HCT116 (cell line): ENCODE results near the gene RUNX2. TPM values are rescaled to one million over a fixed set of nuclear protein-coding genes. Genes with fewer than 3 reads are reported as not detected.

Experiments used
- ATAC-seq: fragments of 200-7000 bp; cut with Tn5 transposase; 2 replicates; pipeline ENCODE4 v1.9.1; 2020; ENCODE audit warnings: mild to moderate bottlenecking, moderate library complexity
- BruUV-seq: library from RNA; stranded (reverse); fragments of 400-500 nt; replicated peaks from 2 replicates; lab custom pipeline; 2021; lab: Mats Ljungman, UMichigan
- CTCF ChIA-PET: fragments of 300-600 bp; sonication (Branson Sonifier 250); formaldehyde crosslinking; loops from one replicate; lab custom pipeline; 2021; ENCODE audit warnings: antibody characterized with exemption; lab: Charles Lee
- POLR2A ChIA-PET: fragments of 300-600, 350-600 bp; sonication (Branson Sonifier 250); formaldehyde crosslinking; loops from one replicate; lab custom pipeline; 2021; ENCODE audit warnings: antibody characterized with exemption; lab: Charles Lee
- RAD21 ChIA-PET, 2 experiments: fragments of 300-600 bp; sonication (Branson Sonifier 250); formaldehyde crosslinking; loops; one replicate each; lab custom pipeline; 2023; ENCODE audit warnings: low total read pairs in 2 of 2; ENCODE audit not compliant: uncharacterized antibody in 2 of 2, unreplicated experiment in 2 of 2, low non-redundant PET in 1 of 2; lab: Charles Lee
- DNase-seq: peaks from one replicate; pipeline ENCODE4 v3.0.0-alpha.2; 2010; ENCODE audit warnings: low read depth, low spot score
- H2AFZ ChIP-seq: fragments of 200-600 bp; shearing (Covaris generic), sonication (generic); 2 replicates; pipeline ENCODE4 v1.6.1; 2017; ENCODE audit warnings: low read depth, mixed run types, mixed read lengths, antibody characterized with exemption, low read length; ENCODE audit not compliant: poor library complexity, severe bottlenecking
- H3K27ac ChIP-seq: 2 replicates; pipeline ENCODE4 v1.5.1; 2012; ENCODE audit warnings: low read depth, low read length
- H3K27me3 ChIP-seq: fragments of 200-600 bp; sonication (generic); 2 replicates; pipeline ENCODE4 v1.6.1; 2016; ENCODE audit warnings: mixed run types, low read length, mixed read lengths; ENCODE audit not compliant: insufficient read depth
- H3K36me3 ChIP-seq, 2 experiments: fragments of 200-500 bp in 1 of 2; fragments of 200-600 bp in 1 of 2; sonication (Bioruptor generic) in 1 of 2; sonication (generic) in 1 of 2; 2 replicates each; pipeline versions ENCODE4 v1.5.1 to v1.6.1; 2014 to 2016; ENCODE audit warnings: low read length in 2 of 2, inconsistent platforms in 1 of 2, mixed read lengths in 1 of 2, mixed run types in 1 of 2; ENCODE audit not compliant: insufficient read depth in 2 of 2, control insufficient read depth in 1 of 2
- H3K4me1 ChIP-seq, 2 experiments: fragments of 200-600 bp in 1 of 2; sonication (generic) in 1 of 2; 2 replicates each; pipeline versions ENCODE4 v1.5.1 to v1.6.1; 2012 to 2017; ENCODE audit warnings: low read length in 2 of 2, inconsistent platforms in 1 of 2, mild to moderate bottlenecking in 1 of 2, mixed read lengths in 1 of 2, mixed run types in 1 of 2, moderate library complexity in 1 of 2; ENCODE audit not compliant: insufficient read depth in 2 of 2, control insufficient read depth in 1 of 2
- H3K4me2 ChIP-seq: fragments of 200-600 bp; sonication (generic); 2 replicates; pipeline ENCODE4 v1.6.1; 2017; ENCODE audit warnings: mixed run types, low read length, mixed read lengths
- H3K4me3 ChIP-seq, 2 experiments: fragments of 200-600 bp in 1 of 2; sonication (generic) in 1 of 2; replicated peaks in 1 of 2; 2 replicates each; pipeline ENCODE4 v1.5.1; 2011 to 2016; ENCODE audit warnings: low read length in 2 of 2, control low read depth in 1 of 2, low read depth in 1 of 2, mild to moderate bottlenecking in 1 of 2, mixed read lengths in 1 of 2, mixed run types in 1 of 2
- H3K79me2 ChIP-seq: fragments of 200-600 bp; sonication (generic); 2 replicates; pipeline ENCODE4 v1.6.1; 2017; ENCODE audit warnings: mild to moderate bottlenecking, mixed run types, low read length, moderate library complexity, mixed read lengths; ENCODE audit not compliant: insufficient read depth
- H3K9ac ChIP-seq: fragments of 200-600 bp; sonication (generic); 2 replicates; pipeline ENCODE4 v1.6.1; 2016; ENCODE audit warnings: low read length, mixed read lengths
- H3K9me2 ChIP-seq: fragments of 200-600 bp; sonication (generic), shearing (Covaris generic); 2 replicates; pipeline ENCODE4 v1.6.1; 2017; ENCODE audit warnings: mixed run types, mild to moderate bottlenecking, moderate library complexity; ENCODE audit not compliant: insufficient read depth
- H3K9me3 ChIP-seq, 2 experiments: fragments of 200-500 bp in 1 of 2; fragments of 200-600 bp in 1 of 2; sonication (Bioruptor generic) in 1 of 2; sonication (generic) in 1 of 2; 2 replicates each; pipeline ENCODE4 v1.6.1; 2014 to 2017; ENCODE audit warnings: low read length in 2 of 2, mixed read lengths in 2 of 2, inconsistent platforms in 1 of 2, low read depth in 1 of 2, mild to moderate bottlenecking in 1 of 2, mixed run types in 1 of 2, moderate library complexity in 1 of 2; ENCODE audit not compliant: control insufficient read depth in 1 of 2, insufficient read depth in 1 of 2
- H4K20me1 ChIP-seq: fragments of 200-600 bp; sonication (generic), shearing (Covaris generic); 2 replicates; pipeline ENCODE4 v1.6.1; 2017; ENCODE audit warnings: mixed run types, mild to moderate bottlenecking, moderate library complexity; ENCODE audit not compliant: insufficient read depth
- CBX3 ChIP-seq: IDR thresholded peaks from 2 replicates; pipeline ENCODE4 v1.6.1; 2012; ENCODE audit warnings: low read depth
- CEBPB ChIP-seq: IDR thresholded peaks from 2 replicates; pipeline ENCODE4 v1.6.1; 2012; ENCODE audit warnings: low read depth
- EGR1 ChIP-seq: IDR thresholded peaks from 2 replicates; pipeline ENCODE4 v1.6.1; 2012; ENCODE audit warnings: low read depth
- EZH2 ChIP-seq: fragments of 200-600 bp; sonication (generic); IDR thresholded peaks from 2 replicates; pipeline ENCODE4 v1.6.1; 2017; ENCODE audit warnings: antibody characterized with exemption, mixed run types
- EZH2phosphoT487 ChIP-seq: fragments of 200-600 bp; IDR thresholded peaks from 2 replicates; pipeline ENCODE4 v1.6.1; 2018; ENCODE audit warnings: antibody characterized with exemption, borderline replicate concordance
- JUND ChIP-seq: IDR thresholded peaks from 2 replicates; pipeline ENCODE4 v1.6.1; 2012
- POLR2A ChIP-seq: IDR thresholded peaks from 2 replicates; pipeline ENCODE4 v1.7.0; 2011; ENCODE audit warnings: borderline replicate concordance; ENCODE audit not compliant: insufficient read depth, insufficient read length; ENCODE audit errors: extremely low read depth
- POLR2AphosphoS5 ChIP-seq: IDR thresholded peaks from 2 replicates; pipeline ENCODE4 v1.6.1; 2011; ENCODE audit warnings: mild to moderate bottlenecking, low read depth, low read length, moderate library complexity
- RAD21 ChIP-seq: IDR thresholded peaks from 2 replicates; pipeline ENCODE4 v1.6.1; 2012; ENCODE audit warnings: low read depth, mild to moderate bottlenecking
- SIN3A ChIP-seq: IDR thresholded peaks from 2 replicates; pipeline ENCODE4 v1.6.1; 2012; ENCODE audit warnings: low read depth
- SP1 ChIP-seq: IDR thresholded peaks from 2 replicates; pipeline ENCODE4 v1.6.1; 2012; ENCODE audit warnings: low read depth
- YY1 ChIP-seq: IDR thresholded peaks from 2 replicates; pipeline ENCODE4 v1.6.1; 2011; ENCODE audit warnings: low read length, low read depth, moderate library complexity, mild to moderate bottlenecking; ENCODE audit not compliant: insufficient replicate concordance; ENCODE audit errors: extremely low read depth
- intact Hi-C: fragments of 100-400 bp; cut with micrococcal nuclease; formaldehyde crosslinking; loops from 2 replicates; pipeline ENCODE4 v1.10.0; 2022
- total RNA-seq: library from RNA; stranded (reverse); gene quantifications from one replicate; pipeline ENCODE4 v1.2.1, GENCODE V29; 2021; ENCODE audit not compliant: unreplicated experiment
- TF ChIP-seq, protein P1 (sequence below): IDR thresholded peaks from 2 replicates; pipeline ENCODE4 v1.6.1; 2012

Gene RUNX2
- total RNA-seq, 1 experiment from 2014 or later, result 1.1 TPM

DNA sequence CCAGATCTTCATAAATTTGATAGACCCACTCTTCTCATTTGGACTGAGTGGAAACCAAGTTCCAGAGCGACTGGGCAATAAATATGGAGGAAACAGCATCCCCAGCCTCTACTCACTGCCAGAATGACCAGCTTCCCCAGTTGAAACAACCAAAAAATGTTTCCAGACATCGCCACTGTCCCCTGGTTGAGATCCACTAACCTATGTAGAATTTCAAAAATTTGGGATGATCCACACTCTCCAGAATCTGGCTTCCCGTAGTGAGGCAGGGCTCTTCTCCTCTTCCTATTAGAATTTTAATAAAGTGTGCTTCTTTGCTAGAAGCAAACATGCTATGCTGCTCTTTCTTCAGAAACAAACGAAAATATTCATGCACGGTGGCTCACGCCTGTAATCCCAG is 336.6 kb downstream of the RUNX2 start:
- RAD21 ChIA-PET, result no interaction called here
- DNase-seq, result no peak
- no peak overlapping the region for H3K27ac ChIP-seq
- no peak overlapping the region for H2AFZ ChIP-seq
- CTCF ChIA-PET, result no interaction called here
- peaks cover 3% of the 10 kb centered on the region; the same call in 1 of the 2 replicates for H3K27me3 ChIP-seq
- TF ChIP-seq, protein P1, sequence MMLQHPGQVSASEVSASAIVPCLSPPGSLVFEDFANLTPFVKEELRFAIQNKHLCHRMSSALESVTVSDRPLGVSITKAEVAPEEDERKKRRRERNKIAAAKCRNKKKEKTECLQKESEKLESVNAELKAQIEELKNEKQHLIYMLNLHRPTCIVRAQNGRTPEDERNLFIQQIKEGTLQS, result no peak
- TF ChIP-seq POLR2A (no peak), JUND (no peak), EZH2 (no peak), CEBPB (no peak), YY1 (no peak), EGR1 (no peak), EZH2phosphoT487 (no peak), RAD21 (no peak), SP1 (no peak)
- H3K4me3 ChIP-seq, result no peak overlapping the region
- no peak overlapping the region for H3K9ac ChIP-seq
- H3K9me2 ChIP-seq, result no peaks in the 10 kb centered on the region
- H3K4me1 ChIP-seq, result no peaks in the 10 kb centered on the region
- no peaks in the 10 kb centered on the region for H3K9me3 ChIP-seq
- no TSS peak for BruUV-seq
- H3K4me2 ChIP-seq, result no peak overlapping the region
- no peak for ATAC-seq
- POLR2A ChIA-PET, result no interaction called here
- intact Hi-C loops, result no loop called here
- no peaks in the 10 kb centered on the region for H3K36me3 ChIP-seq
- no peaks in the 10 kb centered on the region for H4K20me1 ChIP-seq
- H3K79me2 ChIP-seq, result no peaks in the 10 kb centered on the region

DNA sequence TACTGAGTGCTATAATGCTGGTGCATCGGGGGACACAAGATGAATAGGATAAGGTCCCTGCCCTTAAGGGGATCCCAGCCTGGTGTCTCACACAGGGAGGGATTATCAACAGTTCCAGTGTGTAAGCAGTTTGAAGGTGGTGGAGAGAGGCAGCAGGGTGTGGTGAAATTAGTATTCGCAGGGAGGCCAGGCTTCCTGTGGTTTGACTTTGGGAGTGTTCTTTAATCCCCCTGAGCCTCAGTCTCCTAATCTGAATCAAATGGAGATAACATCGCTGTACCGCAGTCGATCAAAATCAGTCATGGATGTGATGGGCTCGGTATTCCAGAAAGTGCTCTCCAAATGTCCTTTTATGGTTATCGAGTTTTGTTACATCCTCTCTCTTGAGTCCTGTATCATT is 337.7 kb downstream of the RUNX2 start:
- no peak for ATAC-seq
- no TSS peak for BruUV-seq
- Histone ChIP-seq H3K9me3 (no peaks in the 10 kb centered on the region), H3K27ac (no peak overlapping the region), H3K79me2 (no peaks in the 10 kb centered on the region), H3K36me3 (no peaks in the 10 kb centered on the region), H3K4me1 (no peaks in the 10 kb centered on the region), H4K20me1 (no peaks in the 10 kb centered on the region), H3K4me2 (no peak overlapping the region), H3K27me3 (no peaks in the 10 kb centered on the region; the same call in 1 of the 2 replicates), H2AFZ (no peak overlapping the region), H3K9me2 (no peaks in the 10 kb centered on the region), H3K4me3 (no peak overlapping the region), H3K9ac (no peak overlapping the region)
- CTCF ChIA-PET, result no interaction called here
- intact Hi-C loops, result no loop called here
- TF ChIP-seq POLR2AphosphoS5 (no peak), CBX3 (no peak), SIN3A (no peak)
- no peak for DNase-seq
- POLR2A ChIA-PET, result no interaction called here
- RAD21 ChIA-PET, result no interaction called here
